ENCODE measurements around the gene SHCBP1L.

DNA sequence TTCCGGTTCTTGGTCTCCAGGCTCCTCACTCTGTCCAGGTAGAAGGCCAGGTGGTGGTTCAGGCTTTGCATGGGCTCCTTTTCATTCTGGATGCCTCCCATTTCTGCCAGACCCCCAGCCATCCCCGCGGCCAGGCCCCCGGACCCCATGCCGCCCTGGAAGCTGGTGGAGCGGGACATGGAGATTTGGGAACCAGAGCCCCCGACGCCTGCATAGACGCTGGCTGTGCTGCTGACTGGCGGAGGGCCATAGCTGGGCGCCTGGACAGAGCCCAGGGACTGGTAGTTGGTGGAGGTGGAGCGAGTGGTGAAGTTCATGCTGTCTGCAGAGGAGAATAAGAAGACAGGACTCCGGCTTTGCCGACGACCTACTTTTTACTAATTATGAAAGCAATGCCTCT, 7.1 kb upstream of the SHCBP1L start:
- TF ChIP-seq, protein P1, sequence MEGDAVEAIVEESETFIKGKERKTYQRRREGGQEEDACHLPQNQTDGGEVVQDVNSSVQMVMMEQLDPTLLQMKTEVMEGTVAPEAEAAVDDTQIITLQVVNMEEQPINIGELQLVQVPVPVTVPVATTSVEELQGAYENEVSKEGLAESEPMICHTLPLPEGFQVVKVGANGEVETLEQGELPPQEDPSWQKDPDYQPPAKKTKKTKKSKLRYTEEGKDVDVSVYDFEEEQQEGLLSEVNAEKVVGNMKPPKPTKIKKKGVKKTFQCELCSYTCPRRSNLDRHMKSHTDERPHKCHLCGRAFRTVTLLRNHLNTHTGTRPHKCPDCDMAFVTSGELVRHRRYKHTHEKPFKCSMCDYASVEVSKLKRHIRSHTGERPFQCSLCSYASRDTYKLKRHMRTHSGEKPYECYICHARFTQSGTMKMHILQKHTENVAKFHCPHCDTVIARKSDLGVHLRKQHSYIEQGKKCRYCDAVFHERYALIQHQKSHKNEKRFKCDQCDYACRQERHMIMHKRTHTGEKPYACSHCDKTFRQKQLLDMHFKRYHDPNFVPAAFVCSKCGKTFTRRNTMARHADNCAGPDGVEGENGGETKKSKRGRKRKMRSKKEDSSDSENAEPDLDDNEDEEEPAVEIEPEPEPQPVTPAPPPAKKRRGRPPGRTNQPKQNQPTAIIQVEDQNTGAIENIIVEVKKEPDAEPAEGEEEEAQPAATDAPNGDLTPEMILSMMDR (IDR thresholded peaks at IDR 0.05; ENCODE audit: low read depth, low read length, missing input control), result no peak
- no peak for TF ChIP-seq TAF1 (conservative IDR thresholded peaks at IDR 0.05)
- no peak for TF ChIP-seq EGR1 (IDR thresholded peaks at IDR 0.05; ENCODE audit: low read depth in 2 of 2)
- TF ChIP-seq, protein P2, sequence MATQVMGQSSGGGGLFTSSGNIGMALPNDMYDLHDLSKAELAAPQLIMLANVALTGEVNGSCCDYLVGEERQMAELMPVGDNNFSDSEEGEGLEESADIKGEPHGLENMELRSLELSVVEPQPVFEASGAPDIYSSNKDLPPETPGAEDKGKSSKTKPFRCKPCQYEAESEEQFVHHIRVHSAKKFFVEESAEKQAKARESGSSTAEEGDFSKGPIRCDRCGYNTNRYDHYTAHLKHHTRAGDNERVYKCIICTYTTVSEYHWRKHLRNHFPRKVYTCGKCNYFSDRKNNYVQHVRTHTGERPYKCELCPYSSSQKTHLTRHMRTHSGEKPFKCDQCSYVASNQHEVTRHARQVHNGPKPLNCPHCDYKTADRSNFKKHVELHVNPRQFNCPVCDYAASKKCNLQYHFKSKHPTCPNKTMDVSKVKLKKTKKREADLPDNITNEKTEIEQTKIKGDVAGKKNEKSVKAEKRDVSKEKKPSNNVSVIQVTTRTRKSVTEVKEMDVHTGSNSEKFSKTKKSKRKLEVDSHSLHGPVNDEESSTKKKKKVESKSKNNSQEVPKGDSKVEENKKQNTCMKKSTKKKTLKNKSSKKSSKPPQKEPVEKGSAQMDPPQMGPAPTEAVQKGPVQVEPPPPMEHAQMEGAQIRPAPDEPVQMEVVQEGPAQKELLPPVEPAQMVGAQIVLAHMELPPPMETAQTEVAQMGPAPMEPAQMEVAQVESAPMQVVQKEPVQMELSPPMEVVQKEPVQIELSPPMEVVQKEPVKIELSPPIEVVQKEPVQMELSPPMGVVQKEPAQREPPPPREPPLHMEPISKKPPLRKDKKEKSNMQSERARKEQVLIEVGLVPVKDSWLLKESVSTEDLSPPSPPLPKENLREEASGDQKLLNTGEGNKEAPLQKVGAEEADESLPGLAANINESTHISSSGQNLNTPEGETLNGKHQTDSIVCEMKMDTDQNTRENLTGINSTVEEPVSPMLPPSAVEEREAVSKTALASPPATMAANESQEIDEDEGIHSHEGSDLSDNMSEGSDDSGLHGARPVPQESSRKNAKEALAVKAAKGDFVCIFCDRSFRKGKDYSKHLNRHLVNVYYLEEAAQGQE (IDR thresholded peaks at IDR 0.05), result no peak
- TF ChIP-seq, protein P3, sequence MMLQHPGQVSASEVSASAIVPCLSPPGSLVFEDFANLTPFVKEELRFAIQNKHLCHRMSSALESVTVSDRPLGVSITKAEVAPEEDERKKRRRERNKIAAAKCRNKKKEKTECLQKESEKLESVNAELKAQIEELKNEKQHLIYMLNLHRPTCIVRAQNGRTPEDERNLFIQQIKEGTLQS (IDR thresholded peaks at IDR 0.05), result no peak
